Subcutaneous adipose tissue (tissue), 4 donors: ENCODE data around the gene MEIS2. TPM values are rescaled to one million over a fixed set of nuclear protein-coding genes. Genes with fewer than 3 reads are reported as not detected.

Source experiments
- CTCF ChIP-seq: fragments of 450-650 bp; IDR thresholded peaks from one replicate; pipeline ENCODE4 v1.5.1; 2016; ENCODE audit warnings: low read depth, mild to moderate bottlenecking, control low read depth, antibody characterized with exemption, moderate library complexity
- total RNA-seq, 4 donors: library from RNA; depleted of rRNA; stranded (reverse); fragments of >200 nt; gene quantifications; one replicate each; pipeline ENCODE4 v1.1.0, GENCODE V29; 2016

MEIS2 gene
- total RNA-seq, 4 donors from 2014 or later: 10.3 to 21.7 (median 14.9) TPM

- no peak for TF ChIP-seq CTCF
Measured at GRCh38 chr15:37131621-37132020, 31.3 kb upstream of the MEIS2 start.

GRCh38 chr15:37130356-37130755 is 30.0 kb upstream of the MEIS2 start:
- no peak for TF ChIP-seq CTCF

GRCh38 chr15:37125143-37125542 is 24.8 kb upstream of the MEIS2 start:
- TF ChIP-seq CTCF: no peak

GRCh38 chr15:37124331-37124730 is 24.0 kb upstream of the MEIS2 start:
- no peak for TF ChIP-seq CTCF

- TF ChIP-seq CTCF: no peak
Measured at GRCh38 chr15:37122703-37123102, 22.4 kb upstream of the MEIS2 start.

- no peak for TF ChIP-seq CTCF
Measured at GRCh38 chr15:37121492-37121891, 21.1 kb upstream of the MEIS2 start.

- TF ChIP-seq CTCF: no peak
Measured at GRCh38 chr15:37117030-37117429, 16.7 kb upstream of the MEIS2 start.

- TF ChIP-seq CTCF: no peak
Measured at GRCh38 chr15:37115538-37115937, 15.2 kb upstream of the MEIS2 start.
